ENCODE results near the gene YY1.
"Not testable (repeated sequence)": the region's sequence is repeated elsewhere in the genome, so short reads cannot be mapped to it uniquely, and the experiment has no call there.

YY1 gene

GRCh38 chr14:100202712-100203111, 36.2 kb upstream of the YY1 start:
- H3K27ac ChIP-seq (ENCODE audit: low read depth, low read length), result no peak overlapping the region
- H3K9me3 ChIP-seq (ENCODE audit: insufficient read depth, low read depth, low read length), result no peaks in the 10 kb centered on the region
- WGBS, result 89% methylated on average over 4 of the region's 4 CpGs
- H3K9ac ChIP-seq (ENCODE audit: low read depth, low read length), result no peak overlapping the region
- peaks cover 6% of the 10 kb centered on the region; the same call in 1 of the 2 replicates for H3K4me1 ChIP-seq (ENCODE audit: insufficient read depth, low read length)
- H3K4me3 ChIP-seq (ENCODE audit: low read length), result no peak overlapping the region
- no peaks in the 10 kb centered on the region for H3K27me3 ChIP-seq (ENCODE audit: insufficient read depth, low read length)
- peaks cover 3% of the 10 kb centered on the region; the same call in 1 of the 2 replicates for H3K36me3 ChIP-seq (ENCODE audit: insufficient read depth, low read length)

- Histone ChIP-seq H3K4me3 (ENCODE audit: low read length) (no peak overlapping the region), H3K9me3 (ENCODE audit: insufficient read depth, low read depth, low read length) (no peaks in the 10 kb centered on the region), H3K36me3 (ENCODE audit: insufficient read depth, low read length) (peaks cover 3% of the 10 kb centered on the region; the same call in 1 of the 2 replicates), H3K27ac (ENCODE audit: low read depth, low read length) (no peak overlapping the region), H3K27me3 (ENCODE audit: insufficient read depth, low read length) (no peaks in the 10 kb centered on the region), H3K4me1 (ENCODE audit: insufficient read depth, low read length) (peaks cover 6% of the 10 kb centered on the region; the same call in 1 of the 2 replicates), H3K9ac (ENCODE audit: low read depth, low read length) (no peak overlapping the region)
- WGBS, result 73% methylated on average over 4 of the region's 4 CpGs
Observed at GRCh38 chr14:100203146-100203545, 35.8 kb upstream of the YY1 start.

- Histone ChIP-seq H3K9ac (ENCODE audit: low read depth, low read length) (no peak overlapping the region), H3K27ac (ENCODE audit: low read depth, low read length) (no peak overlapping the region), H3K9me3 (ENCODE audit: insufficient read depth, low read depth, low read length) (no peaks in the 10 kb centered on the region), H3K36me3 (ENCODE audit: insufficient read depth, low read length) (peaks cover 3% of the 10 kb centered on the region; the same call in 1 of the 2 replicates), H3K27me3 (ENCODE audit: insufficient read depth, low read length) (no peaks in the 10 kb centered on the region), H3K4me1 (ENCODE audit: insufficient read depth, low read length) (peaks cover 5% of the 10 kb centered on the region; the same call in 1 of the 2 replicates), H3K4me3 (ENCODE audit: low read length) (no peak overlapping the region)
- WGBS, result 90% methylated on average over 4 of the region's 4 CpGs
Observed at GRCh38 chr14:100203962-100204834, 34.7 kb upstream of the YY1 start.

GRCh38 chr14:100204835-100205167, 34.1 kb upstream of the YY1 start:
- 95% methylated on average over 7 of the region's 7 CpGs for WGBS
- H3K9ac ChIP-seq (ENCODE audit: low read depth, low read length); H3K4me3 ChIP-seq (ENCODE audit: low read length); H3K9me3 ChIP-seq (ENCODE audit: insufficient read depth, low read depth, low read length); H3K36me3 ChIP-seq (ENCODE audit: insufficient read depth, low read length); H3K27me3 ChIP-seq (ENCODE audit: insufficient read depth, low read length); H3K4me1 ChIP-seq (ENCODE audit: insufficient read depth, low read length); H3K27ac ChIP-seq (ENCODE audit: low read depth, low read length): not testable (repeated sequence)

- WGBS, result 92% methylated on average over 10 of the region's 10 CpGs
- not testable (repeated sequence) for H3K27me3 ChIP-seq (ENCODE audit: insufficient read depth, low read length); H3K9me3 ChIP-seq (ENCODE audit: insufficient read depth, low read depth, low read length); H3K36me3 ChIP-seq (ENCODE audit: insufficient read depth, low read length); H3K27ac ChIP-seq (ENCODE audit: low read depth, low read length); H3K4me3 ChIP-seq (ENCODE audit: low read length); H3K9ac ChIP-seq (ENCODE audit: low read depth, low read length); H3K4me1 ChIP-seq (ENCODE audit: insufficient read depth, low read length)
Observed at GRCh38 chr14:100207588-100207987, 31.4 kb upstream of the YY1 start.

GRCh38 chr14:100208136-100208535, 30.8 kb upstream of the YY1 start:
- not testable (repeated sequence) for H3K27me3 ChIP-seq (ENCODE audit: insufficient read depth, low read length); H3K4me3 ChIP-seq (ENCODE audit: low read length); H3K9me3 ChIP-seq (ENCODE audit: insufficient read depth, low read depth, low read length); H3K27ac ChIP-seq (ENCODE audit: low read depth, low read length); H3K9ac ChIP-seq (ENCODE audit: low read depth, low read length); H3K36me3 ChIP-seq (ENCODE audit: insufficient read depth, low read length); H3K4me1 ChIP-seq (ENCODE audit: insufficient read depth, low read length)
- WGBS, result 95% methylated on average over 33 of the region's 33 CpGs

- Histone ChIP-seq H3K27ac (ENCODE audit: low read depth, low read length) (no peak overlapping the region), H3K36me3 (ENCODE audit: insufficient read depth, low read length) (peaks cover 3% of the 10 kb centered on the region; the same call in 1 of the 2 replicates), H3K27me3 (ENCODE audit: insufficient read depth, low read length) (no peaks in the 10 kb centered on the region), H3K4me3 (ENCODE audit: low read length) (no peak overlapping the region), H3K9ac (ENCODE audit: low read depth, low read length) (no peak overlapping the region), H3K9me3 (ENCODE audit: insufficient read depth, low read depth, low read length) (no peaks in the 10 kb centered on the region), H3K4me1 (ENCODE audit: insufficient read depth, low read length) (peaks cover 7% of the 10 kb centered on the region)
- 91% methylated on average over 9 of the region's 9 CpGs for WGBS
Observed at GRCh38 chr14:100211366-100211765, 27.6 kb upstream of the YY1 start.

GRCh38 chr14:100211893-100212292, 27.1 kb upstream of the YY1 start:
- no peak overlapping the region for H3K4me3 ChIP-seq (ENCODE audit: low read length)
- 94% methylated on average over 7 of the region's 7 CpGs for WGBS
- no peaks in the 10 kb centered on the region for H3K9me3 ChIP-seq (ENCODE audit: insufficient read depth, low read depth, low read length)
- H3K27me3 ChIP-seq (ENCODE audit: insufficient read depth, low read length), result no peaks in the 10 kb centered on the region
- peaks cover 7% of the 10 kb centered on the region for H3K4me1 ChIP-seq (ENCODE audit: insufficient read depth, low read length)
- H3K36me3 ChIP-seq (ENCODE audit: insufficient read depth, low read length), result peaks cover under 1% of the 10 kb centered on the region; the same call in 1 of the 2 replicates
- H3K9ac ChIP-seq (ENCODE audit: low read depth, low read length), result no peak overlapping the region
- no peak overlapping the region for H3K27ac ChIP-seq (ENCODE audit: low read depth, low read length)

GRCh38 chr14:100212476-100213333, 26.2 kb upstream of the YY1 start:
- Histone ChIP-seq H3K4me3 (ENCODE audit: low read length) (no peak overlapping the region), H3K9ac (ENCODE audit: low read depth, low read length) (no peak overlapping the region), H3K27me3 (ENCODE audit: insufficient read depth, low read length) (no peaks in the 10 kb centered on the region), H3K36me3 (ENCODE audit: insufficient read depth, low read length) (no peaks in the 10 kb centered on the region), H3K4me1 (ENCODE audit: insufficient read depth, low read length) (peaks cover 7% of the 10 kb centered on the region), H3K27ac (ENCODE audit: low read depth, low read length) (no peak overlapping the region), H3K9me3 (ENCODE audit: insufficient read depth, low read depth, low read length) (no peaks in the 10 kb centered on the region)
- 79% methylated on average over 5 of the region's 7 CpGs for WGBS

- Histone ChIP-seq H3K9me3 (ENCODE audit: insufficient read depth, low read depth, low read length) (no peaks in the 10 kb centered on the region), H3K4me3 (ENCODE audit: low read length) (peak overlapping the region; percentile 86), H3K36me3 (ENCODE audit: insufficient read depth, low read length) (no peaks in the 10 kb centered on the region), H3K27me3 (ENCODE audit: insufficient read depth, low read length) (no peaks in the 10 kb centered on the region), H3K27ac (ENCODE audit: low read depth, low read length) (peak overlapping the region; percentile 92), H3K9ac (ENCODE audit: low read depth, low read length) (peak overlapping the region; percentile 96), H3K4me1 (ENCODE audit: insufficient read depth, low read length) (peaks cover 7% of the 10 kb centered on the region)
- WGBS, result 78% methylated on average over 15 of the region's 15 CpGs
Observed at GRCh38 chr14:100213587-100213955, 25.4 kb upstream of the YY1 start.

All from HUES64 (cell line).